HEK293 (cell line): ENCODE data around the gene DNAH1.
"Not testable (repeated sequence)": the region's sequence is repeated elsewhere in the genome, so short reads cannot be mapped to it uniquely, and the experiment has no call there.

Source experiments
- CTCF ChIA-PET: fragments of 350-600 bp; formaldehyde crosslinking; extraction: SDS; loops from one replicate; lab custom pipeline; 2021; ENCODE audit warnings: antibody characterized with exemption; lab: Yijun Ruan, JAX
- POLR2A ChIA-PET: fragments of 300-600 bp; formaldehyde crosslinking; extraction: SDS; loops from one replicate; lab custom pipeline; 2020; ENCODE audit warnings: antibody characterized with exemption, inconsistent platforms; lab: Yijun Ruan, JAX
- H3K27ac ChIP-seq: fragments of 200-500 bp; sonication (Bioruptor generic); 2 replicates; pipeline ENCODE4 v1.5.1; 2014; ENCODE audit warnings: low read depth, low read length, control low read depth, inconsistent platforms; ENCODE audit errors: extremely low read depth
- H3K36me3 ChIP-seq, 2 experiments: fragments of 200-500 bp in 1 of 2; sonication (Bioruptor generic) in 1 of 2; 1 replicate in 1 of 2; 2 replicates in 1 of 2; pipeline ENCODE4 v1.5.1; 2014 to 2017; ENCODE audit warnings: inconsistent platforms in 2 of 2, low read length in 2 of 2; ENCODE audit not compliant: control insufficient read depth in 2 of 2, insufficient read depth in 1 of 2
- H3K4me1 ChIP-seq: fragments of 200-500 bp; sonication (Bioruptor generic); 2 replicates; pipeline ENCODE4 v1.5.1; 2014; ENCODE audit warnings: mild to moderate bottlenecking, low read length, inconsistent platforms; ENCODE audit not compliant: control insufficient read depth, insufficient read depth
- H3K4me3 ChIP-seq: 2 replicates; pipeline ENCODE4 v1.5.1; 2011; ENCODE audit warnings: low read depth, mild to moderate bottlenecking, control low read depth, low read length, moderate library complexity
- H3K9me3 ChIP-seq: fragments of 200-500 bp; sonication (Bioruptor generic); 2 replicates; pipeline ENCODE4 v1.5.1; 2014; ENCODE audit warnings: low read depth, low read length, inconsistent platforms; ENCODE audit not compliant: control insufficient read depth, insufficient read depth
- MYNN ChIP-seq: fragments of 450-650 bp; formaldehyde crosslinking; IDR thresholded peaks from 2 replicates; pipeline ENCODE4 v1.5.1; 2016; ENCODE audit warnings: missing biosample characterization, missing genetic modification characterization, borderline replicate concordance
- PRDM1 ChIP-seq: fragments of 450-650 bp; formaldehyde crosslinking; IDR thresholded peaks from 2 replicates; pipeline ENCODE4; 2016; ENCODE audit warnings: missing biosample characterization, missing genetic modification characterization
- SP7 ChIP-seq: fragments of 450-650 bp; formaldehyde crosslinking; IDR thresholded peaks from 2 replicates; pipeline ENCODE4 v1.5.1; 2016; ENCODE audit warnings: missing biosample characterization, missing genetic modification characterization
- TCF7L2 ChIP-seq: IDR thresholded peaks from 2 replicates; pipeline ENCODE4 v1.6.1; 2011; ENCODE audit warnings: low read depth, mild to moderate bottlenecking, inconsistent platforms, low read length, moderate library complexity, borderline replicate concordance
- TRIM28 ChIP-seq: IDR thresholded peaks from 2 replicates; pipeline ENCODE4 v1.6.1; 2011; ENCODE audit warnings: low read length, control low read depth, borderline replicate concordance
- ZBTB17 ChIP-seq: fragments of 450-650 bp; formaldehyde crosslinking; IDR thresholded peaks from 2 replicates; pipeline ENCODE4 v1.5.1; 2016; ENCODE audit warnings: missing biosample characterization, missing genetic modification characterization
- ZBTB8A ChIP-seq: fragments of 450-650 bp; formaldehyde crosslinking; IDR thresholded peaks from 2 replicates; pipeline ENCODE4 v1.5.1; 2016; ENCODE audit warnings: missing biosample characterization, missing genetic modification characterization
- ZEB2 ChIP-seq: fragments of 450-650 bp; formaldehyde crosslinking; IDR thresholded peaks from 2 replicates; pipeline ENCODE4 v1.5.1; 2016; ENCODE audit warnings: missing biosample characterization, missing genetic modification characterization
- ZFP69B ChIP-seq: fragments of 450-650 bp; formaldehyde crosslinking; IDR thresholded peaks from 2 replicates; pipeline ENCODE4 v1.5.1; 2016; ENCODE audit warnings: missing biosample characterization, missing genetic modification characterization
- ZNF112 ChIP-seq: fragments of 450-650 bp; formaldehyde crosslinking; IDR thresholded peaks from 2 replicates; pipeline ENCODE4 v1.5.0; 2017; ENCODE audit warnings: missing biosample characterization, missing genetic modification characterization
- ZNF2 ChIP-seq: fragments of 450-650 bp; formaldehyde crosslinking; IDR thresholded peaks from 2 replicates; pipeline ENCODE4 v1.5.1; 2016; ENCODE audit warnings: missing biosample characterization, missing genetic modification characterization
- ZNF335 ChIP-seq: fragments of 450-650 bp; formaldehyde crosslinking; conservative IDR thresholded peaks from 2 replicates; pipeline ENCODE4 v1.5.1; 2016; ENCODE audit warnings: missing biosample characterization, missing genetic modification characterization
- ZNF624 ChIP-seq: fragments of 450-650 bp; formaldehyde crosslinking; IDR thresholded peaks from 2 replicates; pipeline ENCODE4 v1.5.1; 2017; ENCODE audit warnings: missing biosample characterization, missing genetic modification characterization
- ZNF660 ChIP-seq: fragments of 450-650 bp; IDR thresholded peaks from 2 replicates; pipeline ENCODE4 v1.5.1; 2018; ENCODE audit warnings: missing biosample characterization, mild to moderate bottlenecking, missing genetic modification characterization
- ZNF791 ChIP-seq: fragments of 450-650 bp; formaldehyde crosslinking; IDR thresholded peaks from 2 replicates; pipeline ENCODE4 v1.5.1; 2016; ENCODE audit warnings: missing biosample characterization, missing genetic modification characterization
- ZXDB ChIP-seq: fragments of 450-650 bp; formaldehyde crosslinking; IDR thresholded peaks from 2 replicates; pipeline ENCODE4 v1.5.1; 2016; ENCODE audit warnings: missing biosample characterization, missing genetic modification characterization
- TF ChIP-seq, protein P1 (sequence below): fragments of 450-650 bp; formaldehyde crosslinking; IDR thresholded peaks from 2 replicates; pipeline ENCODE4 v1.5.1; 2017; ENCODE audit warnings: missing biosample characterization, missing genetic modification characterization
- TF ChIP-seq, protein P2 (sequence below): fragments of 450-650 bp; formaldehyde crosslinking; IDR thresholded peaks from 2 replicates; pipeline ENCODE4 v1.5.1; 2017; ENCODE audit warnings: missing biosample characterization, missing genetic modification characterization
- TF ChIP-seq, protein P3 (sequence below): fragments of 450-650 bp; formaldehyde crosslinking; IDR thresholded peaks from 2 replicates; pipeline ENCODE4 v1.5.1; 2016; ENCODE audit warnings: missing biosample characterization, missing genetic modification characterization
- TF ChIP-seq, protein P4 (sequence below): fragments of 450-650 bp; formaldehyde crosslinking; IDR thresholded peaks from 2 replicates; pipeline ENCODE4 v1.5.1; 2017; ENCODE audit warnings: missing biosample characterization, missing genetic modification characterization
- TF ChIP-seq, protein P5 (sequence below): fragments of 450-650 bp; formaldehyde crosslinking; IDR thresholded peaks from 2 replicates; pipeline ENCODE4 v1.5.1; 2017; ENCODE audit warnings: missing biosample characterization, missing genetic modification characterization
- TF ChIP-seq, protein P6 (sequence below): fragments of 450-650 bp; formaldehyde crosslinking; IDR thresholded peaks from 2 replicates; pipeline ENCODE4 v1.5.1; 2016; ENCODE audit warnings: missing biosample characterization, missing genetic modification characterization
- TF ChIP-seq, protein P7 (sequence below): fragments of 450-650 bp; formaldehyde crosslinking; IDR thresholded peaks from 2 replicates; pipeline ENCODE4 v1.5.1; 2016; ENCODE audit warnings: missing biosample characterization, missing genetic modification characterization

DNAH1 gene

DNA sequence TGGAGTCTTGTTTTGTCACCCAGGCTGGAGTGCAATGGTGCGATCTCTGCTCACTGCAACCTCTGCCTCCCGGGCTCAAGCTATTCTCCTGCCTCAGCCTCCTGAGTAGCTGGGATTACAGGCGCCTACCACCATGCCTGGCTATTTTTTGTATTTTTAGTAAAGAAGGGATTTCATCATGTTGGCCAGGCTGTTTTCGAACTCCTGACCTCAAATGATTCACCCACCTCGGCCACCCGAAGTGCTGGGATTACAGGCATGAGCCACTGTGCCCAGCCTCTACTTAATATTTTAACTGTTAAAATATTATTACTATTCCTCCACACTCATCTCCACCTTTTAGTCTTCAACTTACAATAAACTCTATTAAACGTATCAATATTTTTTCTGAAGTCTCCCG lies 22.0 kb downstream of the DNAH1 start:
- TF ChIP-seq ZNF335 (tag by site-specific recombination), result peak; percentile 30; the same call in 1 of the 2 replicates
- CTCF ChIA-PET, result interaction anchor here (0.6 to 4.8 kb wide), 13 partner anchors 10 to 617 kb away, joined by 3 to 95 read pairs (median 4); partner anchors contain the start of genes PARP3 and TLR9

DNA sequence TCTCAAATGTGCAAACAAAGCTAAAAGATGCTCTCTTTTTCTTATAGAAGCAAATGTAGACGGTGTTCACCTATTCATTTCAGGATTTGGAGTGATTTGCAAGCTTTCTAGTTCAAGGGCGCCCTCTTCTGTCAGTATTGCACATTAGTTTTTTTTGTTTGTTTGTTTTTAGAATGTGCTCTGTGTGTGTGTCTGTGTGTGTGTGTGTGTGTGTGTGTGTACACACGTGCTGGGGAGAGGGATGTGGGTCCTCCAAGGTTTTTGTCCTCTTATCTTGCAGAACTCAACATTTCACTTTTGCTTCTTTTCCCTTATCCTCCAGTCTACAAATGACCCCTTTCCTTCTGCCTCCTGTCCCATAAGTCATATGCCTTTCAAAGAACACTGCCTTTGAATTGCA lies 23.5 kb downstream of the DNAH1 start:
- no peak overlapping the region for H3K27ac ChIP-seq
- ChIA-PET CTCF (interaction anchor here (0.6 to 4.8 kb wide), 49 partner anchors 8 to 1043 kb away, joined by 3 to 95 read pairs (median 4); partner anchors contain the start of genes PARP3, SEMA3G, TLR9 and TWF2), POLR2A (no interaction called here)
- no peaks in the 10 kb centered on the region for H3K4me1 ChIP-seq
- H3K9me3 ChIP-seq, result no peaks in the 10 kb centered on the region
- H3K36me3 ChIP-seq, result no peaks in the 10 kb centered on the region
- no peak overlapping the region for H3K4me3 ChIP-seq
- TF ChIP-seq, protein P1, sequence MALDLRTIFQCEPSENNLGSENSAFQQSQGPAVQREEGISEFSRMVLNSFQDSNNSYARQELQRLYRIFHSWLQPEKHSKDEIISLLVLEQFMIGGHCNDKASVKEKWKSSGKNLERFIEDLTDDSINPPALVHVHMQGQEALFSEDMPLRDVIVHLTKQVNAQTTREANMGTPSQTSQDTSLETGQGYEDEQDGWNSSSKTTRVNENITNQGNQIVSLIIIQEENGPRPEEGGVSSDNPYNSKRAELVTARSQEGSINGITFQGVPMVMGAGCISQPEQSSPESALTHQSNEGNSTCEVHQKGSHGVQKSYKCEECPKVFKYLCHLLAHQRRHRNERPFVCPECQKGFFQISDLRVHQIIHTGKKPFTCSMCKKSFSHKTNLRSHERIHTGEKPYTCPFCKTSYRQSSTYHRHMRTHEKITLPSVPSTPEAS (tag by site-specific recombination), result peak; percentile 99
- TF ChIP-seq TRIM28 (0 out of 2 replicates have a peak, but pooled peaks have one; percentile 24), ZFP69B (tag by site-specific recombination) (0 out of 2 replicates have a peak, but pooled peaks have one; percentile 25), ZBTB8A (tag by site-specific recombination) (peak; percentile 20; the same call in 1 of the 2 replicates), MYNN (no peak), ZXDB (tag by site-specific recombination) (peak; percentile 42; the same call in 1 of the 2 replicates), ZNF624 (tag by site-specific recombination) (no peak), ZEB2 (peak; percentile 57; the same call in 1 of the 2 replicates), SP7 (tag by site-specific recombination) (peak; percentile 35; the same call in 1 of the 2 replicates), ZNF112 (no peak), PRDM1 (tag by site-specific recombination) (peak; percentile 87), ZNF791 (tag by site-specific recombination) (0 out of 2 replicates have a peak, but pooled peaks have one; percentile 16), ZNF2 (tag by site-specific recombination) (0 out of 2 replicates have a peak, but pooled peaks have one; percentile 36), ZNF660 (tag by site-specific recombination) (0 out of 2 replicates have a peak, but pooled peaks have one; percentile 35), ZBTB17 (tag by site-specific recombination) (0 out of 2 replicates have a peak, but pooled peaks have one; percentile 42), TCF7L2 (no peak)
- TF ChIP-seq, protein P2, sequence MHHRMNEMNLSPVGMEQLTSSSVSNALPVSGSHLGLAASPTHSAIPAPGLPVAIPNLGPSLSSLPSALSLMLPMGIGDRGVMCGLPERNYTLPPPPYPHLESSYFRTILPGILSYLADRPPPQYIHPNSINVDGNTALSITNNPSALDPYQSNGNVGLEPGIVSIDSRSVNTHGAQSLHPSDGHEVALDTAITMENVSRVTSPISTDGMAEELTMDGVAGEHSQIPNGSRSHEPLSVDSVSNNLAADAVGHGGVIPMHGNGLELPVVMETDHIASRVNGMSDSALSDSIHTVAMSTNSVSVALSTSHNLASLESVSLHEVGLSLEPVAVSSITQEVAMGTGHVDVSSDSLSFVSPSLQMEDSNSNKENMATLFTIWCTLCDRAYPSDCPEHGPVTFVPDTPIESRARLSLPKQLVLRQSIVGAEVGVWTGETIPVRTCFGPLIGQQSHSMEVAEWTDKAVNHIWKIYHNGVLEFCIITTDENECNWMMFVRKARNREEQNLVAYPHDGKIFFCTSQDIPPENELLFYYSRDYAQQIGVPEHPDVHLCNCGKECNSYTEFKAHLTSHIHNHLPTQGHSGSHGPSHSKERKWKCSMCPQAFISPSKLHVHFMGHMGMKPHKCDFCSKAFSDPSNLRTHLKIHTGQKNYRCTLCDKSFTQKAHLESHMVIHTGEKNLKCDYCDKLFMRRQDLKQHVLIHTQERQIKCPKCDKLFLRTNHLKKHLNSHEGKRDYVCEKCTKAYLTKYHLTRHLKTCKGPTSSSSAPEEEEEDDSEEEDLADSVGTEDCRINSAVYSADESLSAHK, result no peak
- TF ChIP-seq, protein P3, sequence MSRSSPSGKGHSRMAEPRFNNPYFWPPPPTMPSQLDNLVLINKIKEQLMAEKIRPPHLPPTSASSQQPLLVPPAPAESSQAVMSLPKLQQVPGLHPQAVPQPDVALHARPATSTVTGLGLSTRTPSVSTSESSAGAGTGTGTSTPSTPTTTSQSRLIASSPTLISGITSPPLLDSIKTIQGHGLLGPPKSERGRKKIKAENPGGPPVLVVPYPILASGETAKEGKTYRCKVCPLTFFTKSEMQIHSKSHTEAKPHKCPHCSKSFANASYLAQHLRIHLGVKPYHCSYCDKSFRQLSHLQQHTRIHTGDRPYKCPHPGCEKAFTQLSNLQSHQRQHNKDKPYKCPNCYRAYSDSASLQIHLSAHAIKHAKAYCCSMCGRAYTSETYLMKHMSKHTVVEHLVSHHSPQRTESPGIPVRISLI, result 0 out of 2 replicates have a peak, but pooled peaks have one; percentile 33
- TF ChIP-seq, protein P4, sequence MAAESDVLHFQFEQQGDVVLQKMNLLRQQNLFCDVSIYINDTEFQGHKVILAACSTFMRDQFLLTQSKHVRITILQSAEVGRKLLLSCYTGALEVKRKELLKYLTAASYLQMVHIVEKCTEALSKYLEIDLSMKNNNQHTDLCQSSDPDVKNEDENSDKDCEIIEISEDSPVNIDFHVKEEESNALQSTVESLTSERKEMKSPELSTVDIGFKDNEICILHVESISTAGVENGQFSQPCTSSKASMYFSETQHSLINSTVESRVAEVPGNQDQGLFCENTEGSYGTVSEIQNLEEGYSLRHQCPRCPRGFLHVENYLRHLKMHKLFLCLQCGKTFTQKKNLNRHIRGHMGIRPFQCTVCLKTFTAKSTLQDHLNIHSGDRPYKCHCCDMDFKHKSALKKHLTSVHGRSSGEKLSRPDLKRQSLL (tag by site-specific recombination), result no peak
- TF ChIP-seq, protein P5, sequence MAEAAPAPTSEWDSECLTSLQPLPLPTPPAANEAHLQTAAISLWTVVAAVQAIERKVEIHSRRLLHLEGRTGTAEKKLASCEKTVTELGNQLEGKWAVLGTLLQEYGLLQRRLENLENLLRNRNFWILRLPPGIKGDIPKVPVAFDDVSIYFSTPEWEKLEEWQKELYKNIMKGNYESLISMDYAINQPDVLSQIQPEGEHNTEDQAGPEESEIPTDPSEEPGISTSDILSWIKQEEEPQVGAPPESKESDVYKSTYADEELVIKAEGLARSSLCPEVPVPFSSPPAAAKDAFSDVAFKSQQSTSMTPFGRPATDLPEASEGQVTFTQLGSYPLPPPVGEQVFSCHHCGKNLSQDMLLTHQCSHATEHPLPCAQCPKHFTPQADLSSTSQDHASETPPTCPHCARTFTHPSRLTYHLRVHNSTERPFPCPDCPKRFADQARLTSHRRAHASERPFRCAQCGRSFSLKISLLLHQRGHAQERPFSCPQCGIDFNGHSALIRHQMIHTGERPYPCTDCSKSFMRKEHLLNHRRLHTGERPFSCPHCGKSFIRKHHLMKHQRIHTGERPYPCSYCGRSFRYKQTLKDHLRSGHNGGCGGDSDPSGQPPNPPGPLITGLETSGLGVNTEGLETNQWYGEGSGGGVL (tag by site-specific recombination), result peak; percentile 31; the same call in 1 of the 2 replicates
- TF ChIP-seq, protein P6, sequence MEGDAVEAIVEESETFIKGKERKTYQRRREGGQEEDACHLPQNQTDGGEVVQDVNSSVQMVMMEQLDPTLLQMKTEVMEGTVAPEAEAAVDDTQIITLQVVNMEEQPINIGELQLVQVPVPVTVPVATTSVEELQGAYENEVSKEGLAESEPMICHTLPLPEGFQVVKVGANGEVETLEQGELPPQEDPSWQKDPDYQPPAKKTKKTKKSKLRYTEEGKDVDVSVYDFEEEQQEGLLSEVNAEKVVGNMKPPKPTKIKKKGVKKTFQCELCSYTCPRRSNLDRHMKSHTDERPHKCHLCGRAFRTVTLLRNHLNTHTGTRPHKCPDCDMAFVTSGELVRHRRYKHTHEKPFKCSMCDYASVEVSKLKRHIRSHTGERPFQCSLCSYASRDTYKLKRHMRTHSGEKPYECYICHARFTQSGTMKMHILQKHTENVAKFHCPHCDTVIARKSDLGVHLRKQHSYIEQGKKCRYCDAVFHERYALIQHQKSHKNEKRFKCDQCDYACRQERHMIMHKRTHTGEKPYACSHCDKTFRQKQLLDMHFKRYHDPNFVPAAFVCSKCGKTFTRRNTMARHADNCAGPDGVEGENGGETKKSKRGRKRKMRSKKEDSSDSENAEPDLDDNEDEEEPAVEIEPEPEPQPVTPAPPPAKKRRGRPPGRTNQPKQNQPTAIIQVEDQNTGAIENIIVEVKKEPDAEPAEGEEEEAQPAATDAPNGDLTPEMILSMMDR (tag by site-specific recombination), result peak; percentile 69; the same call in 1 of the 2 replicates
- TF ChIP-seq, protein P7, sequence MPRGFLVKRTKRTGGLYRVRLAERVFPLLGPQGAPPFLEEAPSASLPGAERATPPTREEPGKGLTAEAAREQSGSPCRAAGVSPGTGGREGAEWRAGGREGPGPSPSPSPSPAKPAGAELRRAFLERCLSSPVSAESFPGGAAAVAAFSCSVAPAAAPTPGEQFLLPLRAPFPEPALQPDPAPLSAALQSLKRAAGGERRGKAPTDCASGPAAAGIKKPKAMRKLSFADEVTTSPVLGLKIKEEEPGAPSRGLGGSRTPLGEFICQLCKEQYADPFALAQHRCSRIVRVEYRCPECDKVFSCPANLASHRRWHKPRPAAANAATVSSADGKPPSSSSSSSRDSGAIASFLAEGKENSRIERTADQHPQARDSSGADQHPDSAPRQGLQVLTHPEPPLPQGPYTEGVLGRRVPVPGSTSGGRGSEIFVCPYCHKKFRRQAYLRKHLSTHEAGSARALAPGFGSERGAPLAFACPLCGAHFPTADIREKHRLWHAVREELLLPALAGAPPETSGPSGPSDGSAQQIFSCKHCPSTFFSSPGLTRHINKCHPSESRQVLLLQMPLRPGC (tag by site-specific recombination), result no peak

More for the DNA sequence above, 22.0 kb downstream of the DNAH1 start:
- H3K4me3 ChIP-seq, H3K4me1 ChIP-seq, POLR2A ChIA-PET, H3K27ac ChIP-seq, H3K36me3 ChIP-seq, H3K9me3 ChIP-seq: not testable (repeated sequence)
